ENCODE results near the gene RALY.

Gene RALY

DNA sequence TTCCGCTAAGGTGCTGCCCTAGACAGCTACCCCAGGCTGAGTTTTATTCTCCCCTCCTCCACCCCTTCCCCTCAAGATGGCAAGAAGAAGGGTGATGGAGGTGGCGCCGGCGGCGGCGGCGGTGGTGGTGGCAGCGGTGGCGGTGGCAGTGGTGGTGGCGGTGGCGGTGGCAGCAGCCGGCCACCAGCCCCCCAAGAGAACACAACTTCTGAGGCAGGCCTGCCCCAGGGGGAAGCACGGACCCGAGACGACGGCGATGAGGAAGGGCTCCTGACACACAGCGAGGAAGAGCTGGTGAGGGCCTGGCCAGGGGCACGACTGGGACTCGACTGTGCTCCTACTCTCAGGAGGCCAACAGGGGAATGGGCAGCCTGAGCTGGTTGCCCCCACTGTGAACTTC, 83.2 kb downstream of the RALY start:
- DNase-seq, result no peak

DNA sequence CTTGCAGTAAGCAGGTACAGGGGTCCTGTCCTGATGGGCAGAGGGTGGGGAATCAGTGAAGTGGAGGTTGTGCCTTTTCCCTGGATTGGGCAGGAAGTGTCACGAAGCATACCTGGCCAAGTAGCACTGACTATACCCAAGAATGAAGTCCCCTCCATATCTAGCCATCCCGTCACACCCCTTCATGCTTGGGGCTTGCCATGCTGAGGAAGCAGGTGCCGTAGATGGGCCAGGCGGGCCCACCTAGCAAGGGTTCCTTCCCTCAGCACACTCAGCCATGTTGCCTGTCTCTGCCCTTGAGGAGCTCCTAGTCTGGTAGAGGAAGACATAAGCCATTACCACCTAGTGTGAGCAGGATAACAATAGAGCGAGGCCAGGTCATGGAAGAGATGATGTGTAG, 84.8 kb downstream of the RALY start:
- DNase-seq, result no peak

GRCh38 chr20:34079818-34080217, 86.1 kb downstream of the RALY start:
- DNase-seq, result no peak

DNA sequence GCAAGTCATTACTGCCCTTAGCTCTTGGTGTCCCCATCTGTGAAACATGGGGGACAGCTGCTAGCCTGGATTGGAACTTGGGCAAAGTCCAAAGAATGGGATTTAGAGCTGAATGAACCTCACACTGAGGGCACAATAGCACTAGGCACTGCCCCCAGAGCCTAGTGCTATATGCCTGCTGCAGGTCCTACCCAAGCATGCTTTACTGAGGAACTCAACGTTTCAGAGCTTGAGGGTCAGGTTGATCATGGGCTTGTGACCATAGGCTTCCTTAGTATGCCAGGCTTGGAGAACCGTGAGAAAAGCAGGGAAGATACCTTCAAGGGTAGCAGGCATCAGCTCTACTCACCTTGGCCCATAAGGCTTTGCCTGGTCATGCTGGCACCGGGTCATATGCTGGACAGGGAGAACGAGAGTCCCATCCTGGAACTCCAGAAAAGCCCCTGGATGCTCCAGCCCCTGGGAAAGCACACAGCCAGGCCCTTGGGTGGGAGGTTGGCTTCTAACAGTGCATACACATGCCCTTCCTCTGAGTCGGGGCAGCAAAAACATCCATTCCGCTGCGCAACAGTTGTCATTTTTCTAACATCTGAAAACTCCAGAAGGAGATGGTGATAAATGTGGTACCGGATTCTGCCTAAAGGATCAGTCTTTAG, 88.6 kb downstream of the RALY start:
- DNase-seq, result no peak

- DNase-seq, result peak in 12 of 51 donors; percentile 3 to 23 (median 10)
Observed at GRCh38 chr20:34083137-34083536, 89.4 kb downstream of the RALY start.

DNA sequence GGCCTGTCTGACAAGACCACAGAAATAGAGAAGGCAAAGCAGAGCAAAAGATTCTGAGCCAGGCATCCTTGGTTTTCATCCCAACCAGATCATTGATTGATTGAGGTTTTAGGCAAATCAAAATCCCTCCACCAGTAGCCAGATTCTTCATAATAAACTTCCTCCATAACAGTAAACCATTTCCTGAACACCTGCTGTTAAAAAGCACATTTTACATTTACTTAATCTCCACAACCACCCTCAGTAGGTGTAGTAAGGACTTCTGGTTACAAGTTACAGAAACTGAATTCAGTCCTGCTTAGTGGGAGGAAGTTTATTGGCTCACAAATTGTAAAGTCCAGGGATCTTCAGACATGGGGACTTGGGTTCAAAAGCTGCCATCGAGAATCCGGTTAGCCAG, 90.1 kb downstream of the RALY start:
- no peak for DNase-seq

GRCh38 chr20:34084227-34084923, 90.7 kb downstream of the RALY start:
- DNase-seq, result no peak

DNA sequence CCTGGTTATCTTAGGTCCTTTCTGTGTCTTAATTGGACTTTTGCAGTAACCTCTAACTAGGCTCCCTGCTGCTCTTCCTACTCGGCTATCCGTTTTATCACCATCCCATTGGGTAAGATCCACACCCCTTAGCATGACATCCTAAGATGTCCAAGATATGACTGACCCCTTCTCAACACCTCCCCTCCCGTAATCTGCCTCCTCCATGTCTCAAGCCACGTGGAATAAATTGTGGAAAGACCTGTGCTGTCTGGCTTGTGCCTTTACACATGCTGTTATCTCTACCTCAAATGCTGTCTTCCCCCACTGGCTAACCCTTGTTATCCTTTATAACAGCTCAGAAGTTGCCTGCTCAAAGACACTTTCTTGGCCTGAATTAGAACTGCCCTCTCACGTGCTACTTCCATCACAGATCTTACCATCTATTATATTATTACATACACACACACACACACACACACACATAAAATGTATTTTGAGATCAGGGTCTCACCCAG, 91.9 kb downstream of the RALY start:
- DNase-seq, result no peak

DNA sequence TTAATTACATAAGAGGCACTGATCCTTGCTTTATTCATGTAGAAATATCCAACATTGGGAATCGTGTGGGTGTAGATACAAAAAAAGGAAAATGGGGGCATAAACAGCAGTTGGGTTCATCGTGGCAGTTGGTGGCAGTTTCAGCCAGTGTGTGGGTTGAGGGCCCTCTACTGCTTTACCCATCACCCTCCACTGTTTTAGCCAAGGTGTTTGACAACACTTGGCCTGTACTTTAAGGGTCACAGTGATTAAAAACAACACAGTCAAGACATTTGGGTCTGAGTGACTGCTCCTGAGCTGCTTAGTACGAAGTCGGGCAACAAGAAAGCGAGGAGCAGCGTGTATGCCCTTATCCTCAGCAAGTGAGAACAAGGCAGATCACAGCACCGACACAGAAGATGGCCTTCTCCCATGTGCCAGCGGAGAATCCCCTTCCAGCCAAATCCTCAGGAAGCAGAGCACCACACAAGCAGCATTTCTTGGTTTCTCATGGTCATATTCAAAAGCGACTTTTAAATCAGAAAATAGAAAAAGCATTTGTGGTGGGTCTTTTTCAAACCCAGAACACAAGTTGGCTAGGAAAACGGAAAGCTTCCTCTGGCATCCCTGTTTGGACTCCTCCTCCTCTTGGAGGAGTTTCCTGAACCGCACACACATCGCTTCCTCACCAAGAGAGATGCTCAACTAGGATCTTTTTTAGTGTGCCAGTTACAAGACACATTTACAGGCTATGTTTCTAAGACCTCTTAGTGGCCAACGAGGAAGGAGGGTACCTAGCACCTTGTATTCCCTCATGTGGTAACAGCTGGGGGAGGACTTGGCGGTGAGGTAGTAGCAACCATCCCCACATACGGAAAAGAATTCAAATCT, 94.8 kb downstream of the RALY start:
- DNase-seq, result no peak

- DNase-seq, result no peak
Observed at GRCh38 chr20:34089175-34089479, 95.4 kb downstream of the RALY start.

GRCh38 chr20:34089655-34090345, 96.1 kb downstream of the RALY start:
- DNase-seq, result no peak

- DNase-seq, result no peak
Observed at GRCh38 chr20:34090645-34091044, 96.9 kb downstream of the RALY start.

DNA sequence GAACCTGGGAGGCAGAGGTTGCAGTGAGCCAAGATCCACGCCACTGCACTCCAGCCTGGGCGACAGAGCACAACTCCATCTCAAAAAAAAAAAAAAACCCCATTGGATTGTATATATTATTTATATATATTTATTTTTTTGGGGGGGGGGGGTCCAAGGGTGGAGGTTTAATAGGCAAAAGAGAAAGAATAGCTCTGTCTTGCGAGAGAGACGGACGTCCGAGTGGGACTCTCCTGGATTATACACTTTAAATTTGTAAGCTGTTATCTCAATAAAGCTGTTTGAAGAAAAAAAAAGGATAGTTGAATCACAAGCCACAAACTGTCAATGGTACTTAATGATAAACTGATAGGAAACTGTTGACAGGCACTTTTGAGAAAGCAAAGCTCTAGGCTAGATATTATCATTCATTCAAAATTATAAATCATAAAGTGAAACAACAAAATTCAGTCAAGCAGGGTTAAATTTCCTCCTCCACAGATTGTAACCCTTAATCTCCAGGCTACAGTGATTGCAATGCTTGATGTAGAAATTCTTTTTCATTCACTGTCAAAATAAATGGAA, 98.0 kb downstream of the RALY start:
- no peak for DNase-seq

- DNase-seq, result no peak
Observed at GRCh38 chr20:34093895-34094294, 100.2 kb downstream of the RALY start.

- no peak for DNase-seq
Observed at GRCh38 chr20:34095825-34096224, 102.1 kb downstream of the RALY start.

- DNase-seq, result no peak
Observed at GRCh38 chr20:34096699-34097444, 103.2 kb downstream of the RALY start.

DNA sequence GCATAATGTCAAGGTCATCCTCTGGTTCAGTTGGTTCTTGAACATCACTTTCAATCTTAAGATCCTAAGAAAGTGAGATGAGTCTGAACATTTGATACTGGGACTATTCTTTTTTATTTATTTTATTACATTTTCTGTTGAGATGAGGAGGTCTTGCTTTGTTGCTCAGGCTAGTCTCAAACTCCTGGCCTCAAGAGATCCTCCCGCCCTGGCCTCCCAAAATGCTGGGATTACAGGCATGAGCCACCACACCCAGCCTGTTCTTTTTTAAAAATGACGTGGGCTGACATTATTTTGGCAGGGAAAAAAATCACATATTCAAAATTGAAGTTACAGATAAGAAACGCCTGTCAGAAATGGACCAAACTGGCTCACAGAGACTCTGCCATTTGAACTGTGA, 104.9 kb downstream of the RALY start:
- no peak for DNase-seq

DNA sequence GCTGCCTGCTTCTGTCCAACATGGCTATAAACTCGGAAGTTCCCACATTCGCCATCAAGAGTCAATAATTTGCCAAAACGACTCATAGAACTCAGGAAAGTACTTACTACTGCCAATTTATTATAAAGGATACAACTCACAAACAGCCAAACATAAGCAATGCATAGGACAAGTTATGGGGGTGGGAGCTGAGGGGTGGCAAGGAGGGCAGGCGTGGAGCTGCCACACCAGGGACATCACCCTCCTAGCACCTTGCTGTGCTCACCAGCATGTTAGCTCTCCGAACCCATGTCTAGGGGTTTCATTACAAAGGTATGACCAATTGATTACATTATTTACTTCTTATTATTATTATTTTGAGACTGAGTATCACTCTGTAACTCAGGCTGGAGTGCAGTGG, 106.0 kb downstream of the RALY start:
- no peak for DNase-seq

- no peak for DNase-seq
Observed at GRCh38 chr20:34100576-34100975, 106.9 kb downstream of the RALY start.

DNA sequence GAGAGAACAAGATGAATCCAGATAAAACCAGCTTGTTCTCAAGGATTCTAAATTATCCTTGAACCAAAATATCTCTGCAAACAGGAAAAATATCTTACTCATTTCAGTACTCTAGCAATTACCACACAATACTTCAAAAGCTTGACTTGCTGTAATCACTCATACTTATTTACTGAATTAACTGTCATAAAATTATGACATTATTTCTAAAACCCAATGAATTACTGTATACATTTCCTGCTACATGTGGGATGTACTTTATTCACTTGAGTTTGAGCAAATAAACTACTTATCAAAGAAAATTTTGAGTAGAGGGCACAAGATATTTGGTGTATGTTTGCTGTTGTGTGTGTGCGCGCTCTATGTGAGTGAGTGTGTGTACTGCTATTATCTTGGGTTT, 108.6 kb downstream of the RALY start:
- no peak for DNase-seq

DNA sequence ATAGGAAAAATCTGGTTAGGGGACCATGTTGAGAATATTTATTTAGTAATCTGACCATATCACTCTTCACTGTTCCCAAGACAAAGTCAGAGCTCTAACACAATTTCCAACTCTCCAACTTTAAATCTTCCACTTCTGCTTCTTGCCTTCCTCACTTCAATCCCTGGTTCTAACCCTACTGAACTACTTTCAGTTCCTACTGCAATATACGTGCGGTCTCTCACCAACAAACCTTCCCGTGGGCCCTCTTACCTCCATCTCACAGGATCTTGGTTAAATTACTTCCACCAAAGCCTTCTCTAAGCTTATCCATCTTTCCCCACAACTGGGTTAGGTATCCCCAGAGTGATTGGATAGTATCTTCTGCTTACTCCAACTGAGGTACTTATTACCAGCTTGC, 110.3 kb downstream of the RALY start:
- DNase-seq, result no peak
